Measurements from ENCODE around the gene SIN3B.
A peak's percentile ranks its signal among the peaks of the same experiment; 100 is the strongest.

- TF ChIP-seq EP300 (IDR thresholded peaks at IDR 0.05) (no peak), CTCF (IDR thresholded peaks at IDR 0.05) (peak in 1 of 5 experiments; percentile 0), POLR2A (IDR thresholded peaks at IDR 0.05) (no peak)
Measured at GRCh38 chr19:16897856-16898161, 68.6 kb downstream of the SIN3B start.
